Eye (tissue), 1 donor: Measurements from ENCODE around the gene PMPCA.
"Not testable (repeated sequence)": the region's sequence is repeated elsewhere in the genome, so short reads cannot be mapped to it uniquely, and the experiment has no call there.

Source experiments
- DNase-seq: peaks from one replicate; pipeline ENCODE4 v3.0.0-alpha.2; 2015

Gene PMPCA

GRCh38 chr9:136394312-136395019, 16.0 kb upstream of the PMPCA start:
- DNase-seq = no peak

- DNase-seq = no peak
Measured at GRCh38 chr9:136395020-136395340, 15.5 kb upstream of the PMPCA start.

DNA sequence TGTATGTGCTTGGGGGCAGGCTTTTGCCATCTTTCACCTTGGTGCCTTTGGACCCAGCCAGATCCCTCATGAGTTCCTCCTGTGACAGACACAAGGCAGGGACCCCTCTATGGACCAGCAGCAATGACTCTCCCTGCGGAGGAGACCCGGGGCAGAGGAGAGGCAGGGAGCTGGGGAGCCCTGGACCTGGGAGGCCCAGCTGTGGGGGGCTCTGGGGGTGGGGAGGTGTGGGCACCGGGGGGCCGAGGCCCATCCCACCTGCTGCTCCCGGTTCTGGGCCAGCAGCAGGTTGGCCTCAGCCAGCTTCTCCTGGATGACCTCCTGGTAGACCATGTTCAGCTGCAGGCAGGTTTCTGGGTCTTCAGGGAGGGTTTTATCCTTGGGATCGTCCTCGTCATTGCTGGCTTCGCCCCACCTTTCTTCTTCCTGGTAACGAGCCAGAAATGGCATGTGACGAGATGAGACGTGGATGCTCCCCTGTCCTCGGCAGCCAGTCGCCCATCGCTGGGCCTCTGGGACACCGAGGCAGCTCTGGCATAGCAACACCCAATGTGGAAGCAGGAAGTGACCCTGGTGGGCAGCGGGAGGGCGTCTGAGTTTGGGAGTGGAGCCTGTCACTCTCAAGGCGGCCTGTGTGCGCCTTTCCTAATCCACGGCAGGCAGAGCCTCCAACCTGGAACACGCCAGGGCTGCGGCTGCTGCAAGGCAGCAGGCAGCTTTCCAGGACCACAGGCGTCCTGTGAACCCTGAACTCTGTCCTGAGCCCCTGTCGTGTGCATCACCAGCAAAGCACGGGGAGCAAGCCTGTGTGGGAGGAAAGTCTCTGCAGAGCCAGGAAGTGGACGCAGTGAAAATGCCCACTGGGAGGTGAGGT, 14.9 kb upstream of the PMPCA start:
- no peak for DNase-seq

- no peak for DNase-seq
Measured at GRCh38 chr9:136396219-136396515, 14.3 kb upstream of the PMPCA start.

GRCh38 chr9:136397643-136398042, 12.8 kb upstream of the PMPCA start:
- no peak for DNase-seq

DNA sequence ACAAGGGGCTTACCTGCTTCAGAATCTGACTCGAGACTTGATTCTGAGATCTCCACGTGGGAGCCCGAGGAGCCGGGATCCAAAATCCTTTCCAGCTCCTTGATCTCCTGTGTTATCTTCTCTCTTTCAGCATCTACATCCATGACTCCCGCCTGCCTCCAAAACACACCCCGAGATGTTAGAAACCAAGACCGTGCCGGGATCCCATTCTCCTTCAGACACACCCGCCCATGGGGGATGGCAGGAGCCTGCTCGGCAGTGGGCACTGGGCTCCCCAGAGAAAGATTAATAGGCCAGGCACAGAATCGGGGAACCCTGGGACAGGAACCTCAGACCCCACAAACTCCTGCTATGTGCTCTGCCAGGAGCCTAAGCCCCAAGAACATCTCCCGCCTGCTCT, 12.2 kb upstream of the PMPCA start:
- DNase-seq = no peak

- DNase-seq = peak; percentile 19
Measured at GRCh38 chr9:136399176-136400037, 11.1 kb upstream of the PMPCA start.

- peak; percentile 96 for DNase-seq
Measured at GRCh38 chr9:136400038-136400834, 10.2 kb upstream of the PMPCA start, which contains the start of gene SNAPC4. Gene SNAPC4, minus strand, starts transcription at chr9:136400170. Its CDS starts 1,742 bp downstream, at chr9:136398428.

DNA sequence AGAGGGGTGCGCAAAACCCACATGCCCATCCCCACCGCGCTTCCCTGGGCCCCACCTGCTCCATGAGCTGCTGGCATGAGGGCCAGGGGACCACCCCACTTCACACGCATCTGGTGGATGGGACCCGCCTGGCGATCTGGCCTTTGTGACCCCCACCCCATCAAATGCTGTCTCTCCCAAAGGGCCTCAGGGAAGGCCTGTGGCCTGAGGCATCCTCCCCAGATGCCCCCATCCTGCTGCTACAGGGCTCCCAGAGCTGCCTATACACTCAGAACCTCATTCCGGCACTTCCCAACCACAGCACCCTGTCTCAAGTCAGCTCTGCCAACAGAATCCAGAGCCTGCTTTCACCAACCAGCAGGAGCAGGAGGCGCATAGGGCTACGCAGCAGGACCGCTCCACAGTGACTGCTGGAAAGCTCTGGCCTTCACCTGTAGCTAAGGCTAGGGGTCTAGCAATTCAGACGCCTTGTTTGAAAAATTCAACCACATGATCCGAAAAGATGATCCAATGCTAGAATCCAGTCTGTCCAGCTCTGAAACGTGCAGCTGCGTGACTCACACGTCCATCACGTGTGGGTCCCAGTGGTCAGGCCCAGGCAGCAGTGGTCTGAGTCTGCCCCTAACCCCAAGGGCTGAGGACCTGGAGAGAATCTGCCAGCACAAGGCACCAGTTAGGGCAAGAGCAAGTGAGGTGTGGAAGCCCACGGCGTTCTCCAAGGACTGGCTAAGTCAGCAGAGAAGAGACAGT, 9.1 kb upstream of the PMPCA start:
- no peak for DNase-seq

- no peak for DNase-seq
Measured at GRCh38 chr9:136402067-136402466, 8.4 kb upstream of the PMPCA start.

DNA sequence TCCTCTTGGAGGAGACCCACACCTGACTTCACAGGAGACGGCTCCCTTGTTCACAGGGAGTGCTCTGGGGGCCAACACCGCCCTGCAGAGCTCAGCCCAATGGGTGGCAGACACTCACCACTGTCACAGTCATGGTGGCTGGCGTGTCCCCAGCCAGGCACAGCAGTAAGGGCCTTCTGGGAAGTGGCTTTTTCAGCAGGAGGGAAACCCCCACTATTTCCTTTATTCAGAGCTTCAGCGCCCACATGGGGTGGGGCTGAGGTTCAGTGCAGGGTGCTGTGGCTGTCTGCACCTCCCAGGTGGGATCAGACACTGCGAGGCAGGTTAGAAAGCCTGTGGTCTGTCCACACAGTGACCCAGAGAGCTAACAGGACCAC, 6.9 kb upstream of the PMPCA start:
- no peak for DNase-seq

GRCh38 chr9:136403915-136404800, 6.3 kb upstream of the PMPCA start:
- DNase-seq = no peak

GRCh38 chr9:136404801-136405136, 5.7 kb upstream of the PMPCA start:
- no peak for DNase-seq

GRCh38 chr9:136405481-136405880, 5.0 kb upstream of the PMPCA start:
- no peak for DNase-seq

DNA sequence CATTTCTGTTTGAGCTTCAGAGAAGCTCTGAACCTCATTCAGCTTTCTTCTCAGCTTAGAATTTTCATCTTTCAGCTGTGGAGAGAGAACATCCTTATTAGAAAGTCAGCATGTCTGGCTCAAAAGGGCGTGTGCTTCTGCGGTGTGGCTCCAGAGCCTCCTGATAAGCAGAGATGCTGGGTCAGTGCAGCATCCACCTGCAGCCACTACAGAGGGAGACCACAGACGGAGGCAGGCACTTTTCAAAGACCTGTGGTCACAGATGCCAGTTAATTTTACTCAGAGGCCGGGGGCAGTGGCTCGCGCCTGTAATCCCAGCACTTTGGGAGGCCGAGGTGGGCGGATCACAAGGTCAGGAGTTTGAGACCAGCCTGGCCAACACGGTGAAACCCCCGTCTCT, 4.6 kb upstream of the PMPCA start:
- DNase-seq = not testable (repeated sequence)

DNA sequence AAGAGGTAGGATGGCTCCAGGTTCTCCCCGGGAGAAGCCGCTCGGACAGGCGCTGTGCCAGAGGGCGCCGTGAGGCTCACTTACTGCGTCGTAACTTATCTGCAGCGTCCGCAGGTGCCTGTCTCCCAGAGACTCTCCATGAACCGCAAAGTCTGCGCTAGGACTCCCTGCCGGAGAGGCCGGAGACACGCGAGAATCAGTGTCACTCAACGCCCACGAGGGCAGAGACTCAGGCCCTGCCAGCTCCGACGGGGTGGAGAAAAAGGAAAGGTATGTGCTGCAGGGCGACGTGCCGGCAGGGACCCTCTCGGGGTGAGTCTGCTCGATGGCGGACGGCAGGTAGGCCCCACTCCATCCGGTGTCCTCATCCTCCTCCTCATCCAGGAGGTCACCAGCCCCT, 3.4 kb upstream of the PMPCA start:
- DNase-seq = not testable (repeated sequence)

- DNase-seq = no peak
Measured at GRCh38 chr9:136407911-136408310, 2.5 kb upstream of the PMPCA start.

- peak; percentile 60 for DNase-seq
Measured at GRCh38 chr9:136409557-136410455, 652 bp upstream of the PMPCA start.

DNA sequence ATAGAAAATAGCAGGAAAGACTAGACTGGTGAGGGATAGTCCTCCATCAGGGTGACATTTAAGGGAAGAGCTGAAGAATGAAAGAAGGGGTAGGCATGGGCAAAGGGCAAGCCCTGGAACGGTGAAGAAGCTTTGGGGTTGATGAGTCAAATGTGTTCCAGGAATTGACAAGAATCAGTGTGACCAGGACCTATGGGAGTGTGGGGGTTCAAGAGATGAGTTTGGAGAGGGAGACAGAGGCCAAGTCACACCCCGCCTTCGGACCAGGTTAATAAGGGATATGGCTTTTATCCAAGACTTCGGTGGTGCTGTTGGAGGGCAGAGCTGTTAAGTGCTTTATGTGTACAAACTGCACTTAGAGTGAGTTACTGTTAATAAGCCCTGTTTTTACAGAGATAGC, 920 bp downstream of the PMPCA start:
- DNase-seq = no peak

DNA sequence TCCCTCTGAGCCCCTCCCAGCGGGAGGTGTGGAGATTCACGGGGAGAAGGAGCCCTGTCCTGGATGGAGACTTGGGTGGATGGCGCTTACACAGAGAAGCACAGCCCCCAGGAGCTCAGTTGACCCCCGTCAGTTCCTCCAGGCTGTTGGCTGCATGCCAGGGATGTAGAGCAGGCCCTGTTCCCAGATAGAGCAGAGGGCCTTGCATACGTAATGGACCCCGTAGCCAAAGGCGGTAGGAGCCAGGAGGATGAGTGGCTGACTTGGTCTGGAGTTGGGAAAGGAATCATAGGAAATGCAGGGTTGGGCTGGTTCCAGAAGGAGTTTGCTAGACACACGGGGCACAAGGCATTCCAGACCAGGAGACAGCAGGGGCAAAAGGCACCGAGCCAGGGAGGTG, 2.5 kb downstream of the PMPCA start:
- DNase-seq = no peak
